HG03066 (cell line): ENCODE results near the gene PVR.
A peak's percentile ranks its signal among the peaks of the same experiment; 100 is the strongest.

ENCODE experiments used
- ATAC-seq: cut with Tn5 transposase; IDR thresholded peaks from one replicate; pipeline ENCODE4 v1.9.1; 2021; ENCODE audit warnings: low read depth; ENCODE audit not compliant: unreplicated experiment

PVR gene

DNA sequence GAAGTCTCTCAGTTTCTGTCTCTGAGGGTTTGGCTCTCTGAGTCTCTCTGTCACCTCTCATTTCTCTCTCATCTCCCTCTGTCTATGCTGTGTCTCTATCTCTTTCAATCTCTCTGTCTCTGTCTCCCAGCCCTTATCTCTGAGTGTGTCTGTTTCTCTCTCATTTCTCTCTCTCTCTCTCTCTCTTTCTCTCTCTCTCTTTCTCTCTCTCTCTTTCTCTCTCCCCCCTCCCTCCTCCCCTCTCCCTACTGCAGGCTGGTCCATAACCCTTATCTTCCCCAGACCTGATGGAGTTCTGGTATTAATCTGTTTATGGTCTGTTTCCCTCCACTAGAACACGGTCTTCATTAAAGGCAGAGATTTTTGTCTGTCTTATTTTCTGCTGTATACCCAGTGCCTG is 1.3 kb upstream of the PVR start:
- ATAC-seq, result no peak

DNA sequence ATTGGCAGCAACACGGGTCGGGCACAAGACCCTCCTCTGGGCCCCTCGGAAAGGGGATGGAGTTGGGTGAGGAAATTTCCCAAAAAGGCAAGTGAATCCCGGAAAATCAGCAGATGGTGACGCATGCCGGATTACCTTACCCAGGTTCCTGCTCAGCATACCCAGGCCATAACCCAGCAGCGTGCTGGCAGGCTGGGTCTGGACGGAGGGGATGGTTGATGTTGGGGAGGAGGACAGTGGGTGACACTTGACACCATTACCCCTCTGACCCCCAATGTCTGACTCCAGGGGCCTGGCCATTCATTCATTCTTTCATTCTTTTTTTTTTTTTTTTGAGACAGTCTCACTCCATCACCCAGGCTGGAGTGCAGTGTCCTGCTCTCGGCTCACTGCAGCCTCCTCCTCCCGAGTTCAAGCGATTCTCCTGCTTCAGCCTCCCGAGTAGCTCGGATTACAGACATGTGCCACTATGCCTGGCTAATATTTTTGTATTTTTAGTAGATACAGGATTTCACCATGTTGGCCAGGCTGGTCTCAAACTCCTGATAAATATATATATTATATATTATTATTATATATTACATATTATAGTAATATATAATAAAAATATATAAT is 799 bp downstream of the PVR start:
- no peak for ATAC-seq

GRCh38 chr19:44645407-44646048 is 1.8 kb downstream of the PVR start:
- ATAC-seq, result no peak

DNA sequence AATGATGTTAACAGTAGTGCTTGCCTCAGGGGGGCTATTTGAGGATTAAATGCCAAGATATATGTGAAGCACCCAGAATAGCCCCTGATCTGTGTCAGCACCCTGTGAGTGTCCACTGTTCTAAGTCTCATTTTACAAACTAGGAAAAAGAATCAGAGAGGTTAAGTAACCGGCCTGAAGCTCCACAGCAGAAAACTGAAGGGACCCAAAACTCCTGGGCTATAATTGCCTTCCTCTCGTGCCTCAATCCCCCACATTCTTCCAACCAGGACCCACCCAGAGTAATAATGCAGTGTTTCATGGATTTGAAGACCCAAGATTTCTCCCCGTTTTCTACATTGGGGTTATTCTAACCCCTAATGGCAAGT is 2.3 kb downstream of the PVR start:
- no peak for ATAC-seq

DNA sequence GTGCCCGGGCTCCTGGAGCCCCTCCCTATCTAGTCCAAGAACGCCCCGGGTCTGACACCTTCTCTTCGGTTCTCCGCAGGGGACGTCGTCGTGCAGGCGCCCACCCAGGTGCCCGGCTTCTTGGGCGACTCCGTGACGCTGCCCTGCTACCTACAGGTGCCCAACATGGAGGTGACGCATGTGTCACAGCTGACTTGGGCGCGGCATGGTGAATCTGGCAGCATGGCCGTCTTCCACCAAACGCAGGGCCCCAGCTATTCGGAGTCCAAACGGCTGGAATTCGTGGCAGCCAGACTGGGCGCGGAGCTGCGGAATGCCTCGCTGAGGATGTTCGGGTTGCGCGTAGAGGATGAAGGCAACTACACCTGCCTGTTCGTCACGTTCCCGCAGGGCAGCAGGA is 3.4 kb downstream of the PVR start:
- no peak for ATAC-seq

DNA sequence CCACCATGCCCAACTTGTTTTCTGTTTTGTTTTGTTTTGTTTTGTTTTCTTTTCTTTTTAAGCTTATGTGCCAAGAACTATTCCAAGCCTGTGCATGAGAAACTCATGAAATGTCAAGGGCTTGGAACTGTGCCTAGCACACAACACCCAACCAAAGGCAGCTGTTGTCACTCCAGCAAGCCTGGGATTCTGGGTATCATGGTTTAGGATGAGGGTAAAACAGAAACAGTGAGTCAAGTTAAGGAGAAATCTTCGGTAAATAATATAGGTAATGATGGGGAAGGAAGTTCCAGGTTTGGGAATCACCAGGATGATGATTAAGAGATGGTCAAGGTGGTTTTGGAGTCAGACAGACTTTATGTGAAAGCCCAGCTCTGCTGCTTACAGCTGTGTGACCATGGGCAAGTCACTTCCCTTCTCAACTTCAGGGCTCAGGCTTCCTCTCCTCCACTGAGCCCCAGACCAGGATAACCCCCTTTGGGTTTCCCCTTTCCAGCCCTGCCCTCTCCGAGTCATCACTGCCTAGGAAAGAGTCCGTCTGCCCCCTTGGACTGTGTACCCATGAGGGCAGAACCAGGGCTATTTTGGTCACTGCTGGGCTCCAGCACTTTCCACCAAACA is 5.0 kb downstream of the PVR start:
- no peak for ATAC-seq

DNA sequence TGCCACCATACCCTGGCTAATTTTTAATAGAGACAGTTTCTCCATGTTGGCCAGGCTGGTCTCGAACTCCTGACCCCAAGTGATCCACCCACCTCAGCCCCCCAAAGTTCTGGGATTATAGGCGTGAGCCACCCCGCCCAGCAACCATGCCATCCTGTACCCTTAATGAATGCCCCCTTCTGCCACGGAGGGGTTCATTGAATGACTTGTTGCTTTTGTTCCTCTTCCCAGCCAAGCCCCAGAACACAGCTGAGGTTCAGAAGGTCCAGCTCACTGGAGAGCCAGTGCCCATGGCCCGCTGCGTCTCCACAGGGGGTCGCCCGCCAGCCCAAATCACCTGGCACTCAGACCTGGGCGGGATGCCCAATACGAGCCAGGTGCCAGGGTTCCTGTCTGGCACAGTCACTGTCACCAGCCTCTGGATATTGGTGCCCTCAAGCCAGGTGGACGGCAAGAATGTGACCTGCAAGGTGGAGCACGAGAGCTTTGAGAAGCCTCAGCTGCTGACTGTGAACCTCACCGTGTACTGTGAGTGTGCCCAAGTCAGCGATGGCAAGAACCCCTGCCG is 6.0 kb downstream of the PVR start:
- ATAC-seq, result no peak

- no peak for ATAC-seq
Observed at GRCh38 chr19:44653343-44653742, 9.6 kb downstream of the PVR start.

DNA sequence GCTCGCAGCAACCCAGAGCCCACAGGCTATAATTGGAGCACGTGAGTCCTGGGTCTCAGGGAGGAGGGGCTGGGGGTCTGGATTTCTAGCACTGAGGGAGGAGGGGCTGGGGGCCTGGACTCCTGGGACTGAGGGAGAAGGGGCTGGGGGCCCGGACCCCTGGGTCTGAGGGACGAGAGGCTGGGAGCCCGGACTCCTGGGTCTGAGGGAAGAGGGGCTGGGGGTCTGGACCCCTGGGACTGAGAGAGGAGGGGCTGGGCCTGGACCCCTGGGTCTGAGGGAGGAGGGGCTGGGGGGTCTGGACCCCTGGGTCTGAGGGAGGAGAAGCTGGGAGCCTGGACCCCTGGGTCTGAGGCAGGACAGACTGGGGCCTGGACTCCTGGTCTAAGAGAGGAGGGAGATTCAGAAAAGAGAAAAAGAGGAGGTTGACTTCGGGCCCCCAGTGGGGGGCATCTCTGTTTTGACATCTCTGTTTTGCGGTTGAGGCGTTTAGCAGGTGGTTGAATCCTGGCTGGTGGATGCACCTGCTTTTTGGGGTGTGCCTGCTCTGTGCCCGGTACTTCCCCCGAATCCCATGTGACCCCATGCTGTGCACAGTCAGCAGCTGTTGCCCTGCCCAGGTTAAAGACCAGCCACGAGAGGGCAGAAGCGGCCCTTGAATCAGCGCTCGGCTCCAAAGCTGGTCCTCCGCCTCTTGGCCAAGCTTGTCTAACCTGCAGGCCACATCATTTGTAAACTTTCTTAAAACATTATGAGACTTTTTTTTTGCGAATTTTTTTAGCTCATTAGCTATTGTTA is 10.5 kb downstream of the PVR start:
- ATAC-seq, result peak; percentile 75

GRCh38 chr19:44657211-44657921 is 13.7 kb downstream of the PVR start:
- ATAC-seq, result no peak

GRCh38 chr19:44658069-44658733 is 14.5 kb downstream of the PVR start:
- ATAC-seq, result no peak

DNA sequence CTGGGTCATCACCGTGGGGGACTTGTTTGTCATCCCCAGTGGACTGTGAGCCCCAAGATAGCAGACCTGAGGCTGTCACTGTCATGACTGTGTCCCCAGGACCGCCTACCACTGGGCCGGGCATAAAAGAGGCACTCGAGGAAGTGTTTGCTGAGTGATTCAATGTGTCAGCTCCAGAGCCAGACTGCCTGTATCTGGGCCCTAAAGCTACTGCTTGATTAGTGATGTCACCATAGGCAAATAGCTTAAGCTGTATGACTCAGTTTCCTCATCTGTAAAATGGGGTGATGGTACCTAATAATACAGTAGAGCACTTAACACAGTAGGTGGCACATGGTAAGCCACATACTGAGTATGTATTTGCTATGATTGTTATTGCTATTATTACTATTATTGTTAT is 16.4 kb downstream of the PVR start:
- no peak for ATAC-seq

DNA sequence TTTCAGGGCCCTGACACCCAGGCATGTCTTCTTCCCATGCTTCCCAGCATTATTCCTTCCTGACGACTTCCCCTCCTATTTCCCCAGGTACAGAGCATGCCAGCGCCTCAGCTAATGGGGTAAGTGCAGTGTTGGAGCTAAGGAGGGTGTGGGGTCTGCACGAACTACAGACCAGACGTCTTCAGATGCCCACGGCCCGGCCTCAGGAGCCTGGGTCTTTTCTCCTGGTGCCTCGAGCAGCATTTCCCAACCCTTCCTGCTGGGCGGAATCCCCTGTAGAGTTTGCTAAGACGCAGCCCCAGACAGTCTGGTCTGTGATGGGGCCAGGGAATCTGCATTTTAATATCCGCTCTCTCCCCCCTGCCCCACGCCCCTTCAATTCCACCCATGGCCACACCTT is 17.5 kb downstream of the PVR start:
- no peak for ATAC-seq

DNA sequence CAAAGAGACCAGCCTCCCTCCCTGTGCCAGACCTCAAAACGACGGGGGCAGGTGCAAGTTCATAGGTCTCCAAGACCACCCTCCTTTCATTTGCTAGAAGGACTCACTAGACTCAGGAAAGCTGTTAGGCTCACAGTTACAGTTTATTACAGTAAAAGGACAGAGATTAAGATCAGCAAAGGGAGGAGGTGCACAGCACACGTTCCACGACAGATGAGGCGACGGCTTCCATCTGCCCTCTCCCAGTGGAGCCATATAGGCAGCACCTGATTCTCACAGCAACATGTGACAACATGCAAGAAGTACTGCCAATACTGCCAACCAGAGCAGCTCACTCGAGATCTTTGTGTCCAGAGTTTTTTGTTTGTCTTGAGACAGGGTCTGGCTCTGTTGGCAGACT is 18.2 kb downstream of the PVR start:
- no peak for ATAC-seq

GRCh38 chr19:44662691-44663385 is 19.1 kb downstream of the PVR start:
- no peak for ATAC-seq

GRCh38 chr19:44663996-44664395 is 20.3 kb downstream of the PVR start:
- ATAC-seq, result no peak

- no peak for ATAC-seq
Observed at GRCh38 chr19:44664976-44665375, 21.3 kb downstream of the PVR start.

DNA sequence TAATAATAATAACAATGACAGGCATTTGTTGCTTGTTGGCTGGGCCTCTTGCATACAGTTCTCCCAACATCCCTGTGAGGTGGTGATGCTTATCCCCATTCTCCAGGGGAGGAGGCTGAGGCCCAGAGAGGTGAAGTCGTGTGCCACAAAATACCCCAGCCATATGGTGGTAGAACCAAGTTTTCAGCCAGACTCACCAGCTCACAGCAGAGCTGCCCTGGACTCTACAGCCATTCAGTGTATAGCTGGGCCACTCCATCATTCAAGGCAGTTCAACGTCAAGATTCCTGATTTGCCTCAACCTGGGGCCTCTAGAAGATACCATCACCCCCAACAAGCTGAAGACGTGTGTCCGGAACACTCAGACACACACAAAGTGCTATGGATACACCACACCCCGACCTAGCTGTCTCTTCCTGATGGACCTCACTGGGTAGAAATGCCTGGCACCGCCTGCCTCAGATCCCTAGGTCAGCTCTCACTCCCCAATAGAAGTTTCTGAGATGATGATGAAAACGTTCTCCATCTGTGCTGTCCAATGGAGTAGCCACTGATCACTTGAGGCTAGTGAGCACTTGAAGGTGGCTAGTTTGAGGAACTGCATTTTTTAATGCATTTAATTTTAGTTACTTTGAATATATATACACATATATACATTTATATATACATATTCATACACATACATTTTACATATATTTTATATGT is 23.3 kb downstream of the PVR start:
- no peak for ATAC-seq
